GM10847 (cell line): ENCODE measurements around the gene HSPH1.

ENCODE experiments used
- POLR2A ChIP-seq: IDR thresholded peaks from 2 replicates; pipeline ENCODE4 v1.6.1; 2011; ENCODE audit not compliant: insufficient read length; ENCODE audit errors: extremely low read depth

The HSPH1 gene

GRCh38 chr13:31161557-31162150, at the start of gene HSPH1:
Gene HSPH1 (minus strand): TSS chr13:31161904. CDS start chr13:31161582, 322 bp downstream.
- peak; percentile 72 for TF ChIP-seq POLR2A

- TF ChIP-seq POLR2A = no peak
These were observed 48.1 kb upstream of the HSPH1 start for GRCh38 chr13:31209841-31210210.

- TF ChIP-seq POLR2A = no peak
These were observed 47.6 kb upstream of the HSPH1 start for GRCh38 chr13:31209172-31209840.

- no peak for TF ChIP-seq POLR2A
These were observed 46.9 kb upstream of the HSPH1 start for GRCh38 chr13:31208559-31209122.

GRCh38 chr13:31207661-31208552, 46.2 kb upstream of the HSPH1 start:
- no peak for TF ChIP-seq POLR2A

- no peak for TF ChIP-seq POLR2A
These were observed 42.9 kb upstream of the HSPH1 start for GRCh38 chr13:31204592-31204991.

GRCh38 chr13:31201341-31202031, 39.8 kb upstream of the HSPH1 start:
- TF ChIP-seq POLR2A = no peak

- no peak for TF ChIP-seq POLR2A
These were observed 38.9 kb upstream of the HSPH1 start for GRCh38 chr13:31200637-31200971.

- TF ChIP-seq POLR2A = no peak
These were observed 38.3 kb upstream of the HSPH1 start, which contains the start of gene B3GLCT for GRCh38 chr13:31199849-31200636. Gene B3GLCT (plus strand): TSS chr13:31199975. CDS start chr13:31200085, 110 bp downstream.

- TF ChIP-seq POLR2A = no peak
These were observed 37.8 kb upstream of the HSPH1 start for GRCh38 chr13:31199527-31199848.

- no peak for TF ChIP-seq POLR2A
These were observed 36.8 kb upstream of the HSPH1 start for GRCh38 chr13:31198519-31198918.

GRCh38 chr13:31196992-31197391, 35.3 kb upstream of the HSPH1 start:
- TF ChIP-seq POLR2A = no peak

GRCh38 chr13:31195616-31196015, 33.9 kb upstream of the HSPH1 start:
- no peak for TF ChIP-seq POLR2A

- no peak for TF ChIP-seq POLR2A
These were observed 30.6 kb upstream of the HSPH1 start for GRCh38 chr13:31192306-31192705.

- TF ChIP-seq POLR2A = no peak
These were observed 30.0 kb upstream of the HSPH1 start for GRCh38 chr13:31191748-31192147.
